ENCODE data around the gene SFR1.

The SFR1 gene

DNA sequence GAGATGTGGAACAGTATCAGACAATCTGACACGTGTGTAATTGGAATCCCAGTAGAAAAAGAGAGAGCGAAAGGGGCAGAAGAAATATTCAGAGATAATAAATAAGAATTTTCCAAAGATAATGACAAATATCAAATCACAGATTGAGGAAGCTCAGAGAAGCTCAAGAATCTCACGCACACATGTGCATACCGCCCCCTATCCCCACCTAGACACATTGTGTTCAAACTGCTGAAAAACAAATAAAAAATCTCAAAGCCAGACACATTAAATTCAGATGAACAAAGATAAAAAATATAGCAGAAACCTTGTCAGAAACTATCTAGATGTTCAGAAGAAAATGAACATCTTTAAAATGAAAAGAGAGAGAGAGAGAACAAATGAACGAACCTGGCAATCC, 17.2 kb downstream of the SFR1 start:
- no peak for DNase-seq (ENCODE audit: extremely low read depth, low read depth)

GRCh38 chr10:104142081-104142480, 20.1 kb downstream of the SFR1 start:
- no peak for DNase-seq (ENCODE audit: extremely low read depth, low read depth)
- TF ChIP-seq, protein P1, sequence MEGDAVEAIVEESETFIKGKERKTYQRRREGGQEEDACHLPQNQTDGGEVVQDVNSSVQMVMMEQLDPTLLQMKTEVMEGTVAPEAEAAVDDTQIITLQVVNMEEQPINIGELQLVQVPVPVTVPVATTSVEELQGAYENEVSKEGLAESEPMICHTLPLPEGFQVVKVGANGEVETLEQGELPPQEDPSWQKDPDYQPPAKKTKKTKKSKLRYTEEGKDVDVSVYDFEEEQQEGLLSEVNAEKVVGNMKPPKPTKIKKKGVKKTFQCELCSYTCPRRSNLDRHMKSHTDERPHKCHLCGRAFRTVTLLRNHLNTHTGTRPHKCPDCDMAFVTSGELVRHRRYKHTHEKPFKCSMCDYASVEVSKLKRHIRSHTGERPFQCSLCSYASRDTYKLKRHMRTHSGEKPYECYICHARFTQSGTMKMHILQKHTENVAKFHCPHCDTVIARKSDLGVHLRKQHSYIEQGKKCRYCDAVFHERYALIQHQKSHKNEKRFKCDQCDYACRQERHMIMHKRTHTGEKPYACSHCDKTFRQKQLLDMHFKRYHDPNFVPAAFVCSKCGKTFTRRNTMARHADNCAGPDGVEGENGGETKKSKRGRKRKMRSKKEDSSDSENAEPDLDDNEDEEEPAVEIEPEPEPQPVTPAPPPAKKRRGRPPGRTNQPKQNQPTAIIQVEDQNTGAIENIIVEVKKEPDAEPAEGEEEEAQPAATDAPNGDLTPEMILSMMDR (IDR thresholded peaks at IDR 0.05; ENCODE audit: low read depth, low read length), result no peak

More for the DNA sequence above, 17.2 kb downstream of the SFR1 start:
- TF ChIP-seq, protein P1 (IDR thresholded peaks at IDR 0.05; ENCODE audit: low read depth, low read length), result peak; percentile 32

DNA sequence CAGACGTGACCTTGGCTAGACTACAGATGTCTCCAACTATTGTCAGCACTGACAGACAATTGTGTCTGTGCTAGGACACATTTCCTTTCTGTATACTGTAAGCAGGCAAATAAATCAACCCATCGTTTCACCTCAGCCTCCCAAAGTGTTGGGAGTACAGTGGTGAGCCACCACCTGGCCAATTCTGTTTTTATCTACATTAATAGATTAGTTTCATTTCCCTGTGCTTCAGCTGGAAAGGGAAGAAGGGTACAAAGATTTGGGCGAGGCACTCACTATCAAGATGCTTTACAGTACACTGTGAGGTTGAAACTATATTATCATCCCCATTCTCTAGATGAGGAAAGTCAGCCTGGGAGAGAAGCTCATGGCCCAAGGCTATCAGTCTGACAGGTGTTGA, 21.9 kb downstream of the SFR1 start:
- DNase-seq (ENCODE audit: extremely low read depth, low read depth), result no peak
- TF ChIP-seq, protein P1 (IDR thresholded peaks at IDR 0.05; ENCODE audit: low read depth, low read length), result no peak

GRCh38 chr10:104144931-104145330, 23.0 kb downstream of the SFR1 start:
- TF ChIP-seq, protein P1 (IDR thresholded peaks at IDR 0.05; ENCODE audit: low read depth, low read length), result no peak
- DNase-seq (ENCODE audit: extremely low read depth, low read depth), result no peak

- no peak for DNase-seq (ENCODE audit: extremely low read depth, low read depth)
- TF ChIP-seq, protein P1 (IDR thresholded peaks at IDR 0.05; ENCODE audit: low read depth, low read length), result no peak
Measured at GRCh38 chr10:104146882-104147281, 24.9 kb downstream of the SFR1 start.

- TF ChIP-seq, protein P1 (IDR thresholded peaks at IDR 0.05; ENCODE audit: low read depth, low read length), result no peak
- no peak for DNase-seq (ENCODE audit: extremely low read depth, low read depth)
Measured at GRCh38 chr10:104150139-104150538, 28.2 kb downstream of the SFR1 start.

- no peak for DNase-seq (ENCODE audit: extremely low read depth, low read depth)
- TF ChIP-seq, protein P1 (IDR thresholded peaks at IDR 0.05; ENCODE audit: low read depth, low read length), result no peak
Measured at GRCh38 chr10:104151737-104152136, 29.8 kb downstream of the SFR1 start.

Data from AG09319 (cell line).